Frontal cortex (tissue), 4 donors: ENCODE results near the gene NPC1L1. TPM values are rescaled to one million over a fixed set of nuclear protein-coding genes. Genes with fewer than 3 reads are reported as not detected.

Experiments used
- DNase-seq, 2 donors: peaks; one replicate each; pipeline ENCODE4 v3.0.0; 2012; ENCODE audit warnings: low spot score in 2 of 2
- FAIRE-seq: peaks from 2 replicates; lab custom pipeline; 2012; peaks lifted over from hg19 to GRCh38; lab: Jason Lieb, UNC
- total RNA-seq: library from RNA; depleted of rRNA; stranded (reverse); fragments of >200 nt; gene quantifications from one replicate; pipeline ENCODE4 v1.2.3, GENCODE V29; 2014
- donor health status: control.
- donor health status: control.
- donor health status: control.

The NPC1L1 gene
- total RNA-seq, 1 donor from 2014 or later: not detected

DNA sequence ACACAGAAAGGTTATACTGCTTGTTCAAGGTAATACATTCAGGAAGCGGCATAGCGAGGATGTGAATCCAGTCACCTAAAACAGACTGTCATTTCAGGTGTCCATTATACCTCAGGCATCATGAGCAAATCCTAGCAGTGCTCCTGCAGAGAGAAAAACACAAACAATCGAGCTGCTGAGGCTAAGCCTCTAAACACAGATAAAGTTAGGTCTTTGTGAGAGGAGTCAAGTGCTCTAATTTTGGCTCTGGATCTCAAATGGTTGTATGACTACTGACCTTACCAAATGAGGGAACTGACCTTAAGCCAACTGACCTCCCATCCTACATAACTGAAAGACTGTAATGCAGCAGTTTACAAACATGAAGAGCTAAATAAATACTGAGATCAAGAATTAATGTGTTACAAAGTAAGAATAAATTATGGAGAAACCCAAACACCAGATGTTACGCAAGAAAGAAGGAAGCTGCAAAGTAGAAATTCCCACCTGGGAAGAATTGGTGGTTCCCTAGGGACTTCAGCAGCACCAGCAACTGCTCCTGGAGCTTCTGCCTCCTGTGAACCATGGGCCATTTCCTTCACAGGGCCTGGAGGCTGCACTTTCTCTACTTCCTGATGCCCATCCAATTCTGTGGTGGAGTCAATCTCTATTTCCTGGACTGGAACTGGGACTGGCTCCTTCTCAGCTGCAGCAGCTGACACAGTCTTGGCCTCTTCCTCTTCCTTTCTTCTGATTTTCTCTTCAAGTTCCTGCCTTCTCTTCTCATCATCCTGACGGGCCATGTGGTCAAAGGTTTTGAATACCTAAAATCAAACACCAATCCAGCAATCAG lies 56.4 kb downstream of the NPC1L1 start:
- FAIRE-seq: no peak
- no peak for DNase-seq

- FAIRE-seq (no peak), DNase-seq (no peak)
Observed at GRCh38 chr7:44482502-44483485, 58.3 kb downstream of the NPC1L1 start.

DNA sequence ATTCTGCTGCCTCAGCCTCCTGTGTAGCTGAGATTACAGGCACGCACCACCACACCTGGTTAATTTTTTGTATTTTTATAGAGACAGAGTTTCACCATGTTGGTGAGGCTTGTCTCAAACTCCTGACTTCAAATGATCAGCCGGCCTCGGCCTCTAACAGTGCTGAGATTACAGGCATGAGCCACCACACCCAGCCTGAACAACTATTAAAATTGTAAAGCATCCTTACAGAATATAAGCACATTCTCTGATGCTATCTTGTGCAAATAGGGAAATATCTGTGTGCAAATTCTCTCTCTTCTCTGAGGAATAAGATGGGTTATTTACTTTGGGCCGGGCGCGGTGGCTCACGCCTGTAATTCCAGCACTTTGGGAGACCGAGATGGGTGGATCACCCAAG lies 63.2 kb downstream of the NPC1L1 start:
- DNase-seq: no peak
- FAIRE-seq: no peak

DNA sequence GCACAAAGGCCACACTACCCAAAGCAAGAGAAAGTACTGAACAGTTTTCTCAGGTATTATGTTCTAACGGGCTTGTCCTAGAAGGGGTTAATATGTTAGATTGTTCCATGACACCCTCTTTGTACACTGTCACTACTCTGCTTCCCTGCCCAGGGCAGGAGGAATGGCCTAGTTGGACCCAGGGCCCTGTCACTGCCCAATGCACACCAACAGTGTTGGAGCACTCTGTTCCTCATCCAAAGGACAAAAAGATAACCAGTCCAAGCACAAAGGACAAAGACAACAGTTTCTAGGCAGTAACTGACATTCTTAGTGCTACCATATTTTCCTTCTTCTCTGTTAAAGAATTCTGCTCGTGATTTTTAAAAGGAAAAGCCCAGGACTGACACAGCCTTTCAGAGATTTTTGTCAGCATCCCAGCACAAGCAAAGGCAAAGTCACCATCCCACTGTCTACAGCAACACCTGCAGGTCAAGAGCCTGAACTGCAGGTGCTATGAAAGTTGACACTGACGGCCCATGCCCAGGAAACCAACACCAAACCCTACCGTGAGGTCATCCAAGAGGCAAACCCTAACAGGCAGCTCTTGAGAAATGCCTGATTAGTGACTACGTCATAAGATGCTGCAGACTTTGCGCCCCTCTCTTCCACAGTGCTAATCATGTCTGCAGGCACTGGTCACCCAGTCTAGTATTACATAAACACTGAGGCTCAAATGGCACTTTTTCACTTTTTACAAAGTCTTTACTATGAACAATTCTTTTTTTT lies 63.9 kb downstream of the NPC1L1 start:
- no peak for FAIRE-seq
- peak; percentile 29 to 48 for DNase-seq

DNA sequence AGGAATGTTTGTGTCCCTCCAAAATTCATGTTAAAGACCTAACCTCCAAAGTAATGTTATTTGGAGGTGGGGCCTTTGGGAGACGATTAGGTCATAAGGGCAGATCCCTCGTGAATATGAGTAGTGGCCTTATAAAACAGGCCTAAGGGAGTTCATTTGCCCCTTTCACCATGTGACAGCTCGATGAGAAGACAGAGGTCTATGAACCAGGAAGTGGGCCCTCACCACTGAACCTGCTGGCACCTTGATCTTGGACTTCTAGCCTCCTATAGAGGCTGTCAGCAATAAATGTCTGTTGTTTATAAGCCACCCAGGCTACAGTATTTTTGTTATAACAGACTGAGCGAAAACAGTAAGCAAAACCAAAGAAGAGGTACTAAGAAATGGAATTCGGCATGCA lies 64.8 kb downstream of the NPC1L1 start:
- FAIRE-seq (no peak), DNase-seq (no peak)

DNA sequence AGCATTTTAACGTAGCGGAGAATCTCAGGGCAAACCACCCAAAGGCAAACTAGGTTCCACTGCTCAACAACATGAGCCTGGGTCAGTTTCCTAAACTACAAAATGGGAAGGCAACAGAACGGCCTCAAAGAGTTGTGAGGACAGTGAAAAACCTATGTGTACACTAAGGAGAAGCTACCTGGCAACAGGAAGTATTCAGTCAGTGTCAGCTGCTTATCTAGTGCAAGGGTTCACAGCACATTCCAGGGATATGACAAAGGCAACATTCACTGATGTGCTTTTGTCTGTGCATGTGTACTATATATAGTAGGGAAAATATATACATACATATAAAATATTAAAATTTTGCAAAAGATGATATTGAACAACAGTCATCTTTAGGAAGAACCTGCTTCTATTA lies 67.8 kb downstream of the NPC1L1 start:
- no peak for FAIRE-seq
- DNase-seq: no peak

DNA sequence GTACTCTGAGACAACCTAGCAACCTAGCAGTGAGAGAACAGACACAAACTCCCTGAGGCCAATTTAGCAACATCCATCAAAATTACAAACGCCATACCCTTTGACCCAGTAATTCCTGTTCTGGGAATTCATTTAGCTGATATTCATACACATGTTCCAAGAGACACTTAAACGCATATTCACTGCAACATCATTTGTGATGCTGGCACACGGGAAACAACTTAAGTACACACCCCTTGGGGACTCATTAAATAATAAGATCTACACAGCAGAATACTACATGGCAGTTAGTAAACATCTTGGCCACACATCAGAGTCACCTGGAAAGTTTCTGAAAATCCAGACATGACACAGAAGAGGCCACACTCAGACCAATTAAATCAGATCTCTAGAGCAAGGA lies 68.3 kb downstream of the NPC1L1 start:
- FAIRE-seq (no peak), DNase-seq (no peak)

DNA sequence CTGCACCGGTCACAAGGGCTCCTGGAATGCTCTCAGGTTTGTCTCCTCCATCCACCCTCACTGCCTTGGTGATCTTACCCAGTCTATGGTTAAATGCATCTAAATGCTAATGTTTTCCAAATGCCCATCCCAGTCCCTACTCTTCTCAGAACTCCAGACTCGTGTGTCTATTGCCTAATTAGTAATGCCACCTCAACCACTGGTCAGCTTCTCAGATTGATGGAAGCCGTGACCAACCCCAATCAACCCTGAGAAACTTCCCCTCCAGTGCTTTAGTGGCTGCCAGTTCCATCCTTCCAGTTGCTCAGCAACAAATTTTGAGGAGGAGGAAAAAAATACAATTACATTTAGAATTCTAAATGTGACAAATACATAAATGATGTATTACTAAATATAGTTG lies 69.3 kb downstream of the NPC1L1 start:
- no peak for DNase-seq
- no peak for FAIRE-seq

DNA sequence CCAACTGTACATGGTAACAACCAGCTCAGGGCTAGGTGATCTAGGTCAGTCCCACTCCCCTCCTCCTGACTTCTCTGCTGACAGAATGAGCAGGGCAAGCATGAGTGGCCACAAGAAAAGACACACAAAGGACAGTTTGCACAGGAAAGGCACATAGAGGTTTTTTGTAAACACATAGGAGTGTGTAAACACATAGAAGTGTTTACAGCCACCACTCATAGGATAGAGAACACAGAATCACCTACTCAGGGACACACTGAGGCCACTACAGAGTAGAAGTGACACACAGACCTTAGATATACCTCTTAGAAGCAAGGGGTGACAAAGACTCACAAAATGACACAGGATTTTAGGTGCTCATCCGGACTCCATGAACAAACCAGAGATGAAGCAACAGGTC lies 69.7 kb downstream of the NPC1L1 start:
- no peak for DNase-seq
- FAIRE-seq: no peak

DNA sequence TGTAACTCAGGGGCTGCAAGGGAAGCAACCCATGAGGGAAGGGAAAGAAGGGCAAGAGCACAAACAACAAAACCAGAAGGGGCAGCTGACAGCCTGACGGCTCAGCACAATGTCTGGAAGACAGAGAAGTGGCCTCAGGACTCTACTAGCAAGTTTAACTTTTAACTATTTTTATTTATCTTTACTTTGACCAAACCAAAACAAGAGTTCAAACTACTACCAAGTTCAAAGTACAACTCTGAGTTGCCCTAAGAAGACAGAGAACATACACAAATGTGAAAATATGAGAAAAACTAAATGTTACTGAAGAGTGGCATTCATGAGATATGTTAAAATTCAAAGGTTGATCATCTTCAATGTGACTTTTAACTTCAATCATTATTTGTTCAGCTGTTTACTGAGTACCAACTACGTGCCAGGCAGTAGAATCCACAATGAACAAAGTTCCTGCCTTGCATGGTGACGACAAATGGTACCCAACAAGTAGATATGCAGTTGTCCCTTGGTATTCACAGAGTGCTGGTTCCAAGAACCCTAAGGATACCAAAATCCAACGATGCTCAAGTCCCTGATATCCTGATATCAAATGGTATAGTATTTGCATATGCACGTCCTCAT lies 70.4 kb downstream of the NPC1L1 start:
- DNase-seq (no peak), FAIRE-seq (no peak)

DNA sequence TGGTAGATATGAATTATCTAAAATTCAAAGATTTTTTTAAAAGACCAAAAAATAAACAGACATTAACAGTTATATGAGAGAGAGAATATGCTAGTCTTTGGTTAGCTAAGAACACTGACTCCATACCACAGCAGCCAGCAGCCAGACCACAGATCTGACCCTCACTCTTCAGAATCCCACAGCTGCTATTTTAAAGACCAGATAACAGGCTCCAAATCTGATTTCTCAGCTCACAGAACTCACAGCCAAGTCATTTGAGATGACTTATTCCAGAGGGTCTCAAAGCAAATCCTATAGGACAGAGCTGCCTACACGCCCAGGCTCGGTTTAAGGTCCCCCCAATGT lies 71.0 kb downstream of the NPC1L1 start:
- FAIRE-seq (no peak), DNase-seq (no peak)

GRCh38 chr7:44469461-44470134 lies 71.5 kb downstream of the NPC1L1 start:
- DNase-seq (no peak), FAIRE-seq (no peak)

DNA sequence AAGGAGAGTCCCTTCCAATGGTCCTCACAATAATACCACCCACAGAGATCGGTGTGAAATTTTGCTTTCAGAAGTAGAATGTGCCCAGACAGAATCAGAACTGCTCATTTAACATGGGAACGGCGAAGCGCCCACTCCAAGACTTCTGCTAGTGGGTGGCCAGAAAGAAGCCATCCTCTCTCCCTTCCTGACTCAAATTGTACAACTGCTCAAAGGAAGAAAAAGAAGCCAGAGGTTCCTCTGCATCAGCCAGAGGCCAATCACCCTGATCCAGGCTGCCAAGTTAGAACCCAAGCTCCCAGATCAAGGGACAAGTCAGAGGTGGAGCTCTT lies 73.9 kb downstream of the NPC1L1 start:
- FAIRE-seq: no peak
- DNase-seq: no peak

DNA sequence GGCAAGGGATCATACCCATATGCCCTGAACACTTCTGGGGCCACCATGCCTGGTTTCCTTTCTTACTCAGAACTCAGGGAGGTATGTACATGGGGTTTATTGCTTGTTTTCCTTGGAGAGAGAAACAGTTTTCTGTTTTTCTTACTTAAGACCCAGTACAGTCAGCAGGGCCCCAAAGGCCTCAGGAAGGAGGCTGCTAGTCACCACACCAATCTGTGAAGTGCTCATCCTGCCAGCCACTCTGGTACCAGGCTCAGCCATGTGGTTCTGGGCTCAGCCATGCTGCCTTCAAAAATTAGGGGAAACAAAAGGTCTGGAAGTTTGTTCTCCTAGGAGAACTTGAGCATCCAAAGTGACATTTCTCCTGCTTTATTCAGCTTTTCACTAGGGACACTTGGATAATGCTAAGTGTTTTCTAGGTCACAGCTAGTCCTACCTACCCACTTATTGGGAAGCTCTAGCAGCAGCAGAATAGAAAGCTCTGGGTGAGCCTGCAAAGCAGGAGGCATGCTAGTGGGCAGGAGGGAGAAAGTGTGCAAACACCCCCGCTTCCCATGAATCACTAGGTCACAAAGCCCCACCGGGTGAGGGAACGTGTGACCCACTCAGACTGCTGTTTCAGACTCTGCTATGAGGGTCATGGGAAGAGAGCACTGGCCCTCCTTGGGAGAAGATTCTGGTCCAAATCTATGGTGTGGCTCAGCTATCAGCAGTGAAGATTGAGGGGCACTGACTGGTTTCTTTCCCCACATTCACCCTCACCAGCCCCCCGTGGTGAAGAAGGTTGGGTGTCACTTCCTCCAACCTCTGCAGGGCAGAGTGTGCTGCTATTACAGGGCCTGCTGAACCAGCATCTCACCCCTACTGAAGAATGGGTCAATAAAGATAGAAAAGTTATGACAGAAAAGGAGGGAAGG lies 74.6 kb downstream of the NPC1L1 start:
- DNase-seq: no peak
- FAIRE-seq: no peak

- no peak for FAIRE-seq
- DNase-seq: no peak
Observed at GRCh38 chr7:44465490-44465889, 75.6 kb downstream of the NPC1L1 start.

GRCh38 chr7:44463169-44463808 lies 77.8 kb downstream of the NPC1L1 start:
- FAIRE-seq (no peak), DNase-seq (no peak)
